A673 (cell line): ENCODE data around the gene AMACR. TPM values are rescaled to one million over a fixed set of nuclear protein-coding genes. Genes with fewer than 3 reads are reported as not detected.

ENCODE experiments used
- BruUV-seq: library from RNA; stranded (reverse); fragments of 400-500 nt; replicated peaks from 2 replicates; lab custom pipeline; 2021; lab: Mats Ljungman, UMichigan
- CTCF ChIA-PET: fragments of 300-600 bp; sonication (Branson Sonifier 250); formaldehyde crosslinking; loops from one replicate; lab custom pipeline; 2022; ENCODE audit warnings: antibody characterized with exemption; lab: Charles Lee
- POLR2A ChIA-PET: fragments of 300-600 bp; sonication (Branson Sonifier 250); formaldehyde crosslinking; loops from one replicate; lab custom pipeline; 2022; ENCODE audit warnings: antibody characterized with exemption; ENCODE audit not compliant: low non-redundant PET; lab: Charles Lee
- DNase-seq: peaks from one replicate; pipeline ENCODE4 v3.0.0-alpha.2; 2015; ENCODE audit warnings: low spot score
- H3K27ac ChIP-seq: fragments of 200-600 bp; sonication (generic); 2 replicates; pipeline ENCODE4 v1.5.1; 2016; ENCODE audit warnings: mixed run types, low read depth, mild to moderate bottlenecking, mixed read lengths, antibody characterized with exemption, low read length; ENCODE audit not compliant: poor library complexity, severe bottlenecking
- H3K27me3 ChIP-seq: fragments of 200-600 bp; sonication (generic); replicated peaks from 2 replicates; pipeline ENCODE4 v1.6.1; 2017; ENCODE audit warnings: mixed run types, low read depth, mild to moderate bottlenecking, mixed read lengths, antibody characterized with exemption, low read length; ENCODE audit not compliant: insufficient read depth, poor library complexity
- H3K36me3 ChIP-seq: fragments of 200-600 bp; sonication (generic); 2 replicates; pipeline ENCODE4 v1.6.1; 2016; ENCODE audit warnings: mixed run types, mild to moderate bottlenecking, mixed read lengths, antibody characterized with exemption, low read length; ENCODE audit not compliant: insufficient read depth, poor library complexity, severe bottlenecking
- H3K4me1 ChIP-seq: fragments of 200-600 bp; sonication (generic); 2 replicates; pipeline ENCODE4 v1.6.1; 2017; ENCODE audit warnings: mixed run types, mild to moderate bottlenecking, mixed read lengths, antibody characterized with exemption, low read length; ENCODE audit not compliant: insufficient read depth, poor library complexity, severe bottlenecking
- H3K4me3 ChIP-seq: fragments of 200-600 bp; sonication (generic); 2 replicates; pipeline ENCODE4 v1.5.1; 2016; ENCODE audit warnings: low read depth, mixed run types, mild to moderate bottlenecking, mixed read lengths, low read length; ENCODE audit not compliant: poor library complexity, severe bottlenecking
- H3K9me3 ChIP-seq: fragments of 200-600 bp; sonication (generic); 2 replicates; pipeline ENCODE4 v1.6.1; 2016; ENCODE audit warnings: mixed run types, low read depth, mild to moderate bottlenecking, mixed read lengths, antibody characterized with exemption, low read length; ENCODE audit not compliant: poor library complexity, severe bottlenecking
- EZH2 ChIP-seq: fragments of 200-600 bp; sonication (generic); IDR thresholded peaks from 2 replicates; pipeline ENCODE4 v1.6.1; 2017; ENCODE audit warnings: borderline replicate concordance, low read depth, mild to moderate bottlenecking, mixed read lengths, antibody characterized with exemption, low read length; ENCODE audit not compliant: poor library complexity, severe bottlenecking
- intact Hi-C: fragments of 100-400 bp; cut with micrococcal nuclease; formaldehyde crosslinking; loops from one replicate; pipeline ENCODE4 v1.10.0; 2022; ENCODE audit not compliant: unreplicated experiment
- total RNA-seq: library from RNA; stranded (reverse); gene quantifications from 2 replicates; pipeline ENCODE4 v1.2.3, GENCODE V29; 2021
- TF ChIP-seq, protein P1 (sequence below): fragments of 300-800, 200-600 bp; sonication (generic); conservative IDR thresholded peaks from 2 replicates; pipeline ENCODE4 v1.5.1; 2017; ENCODE audit warnings: low read depth, mild to moderate bottlenecking, antibody characterized with exemption, low read length, moderate library complexity, mixed read lengths

Gene AMACR
- total RNA-seq, 1 experiment from 2014 or later: 13.9 TPM

DNA sequence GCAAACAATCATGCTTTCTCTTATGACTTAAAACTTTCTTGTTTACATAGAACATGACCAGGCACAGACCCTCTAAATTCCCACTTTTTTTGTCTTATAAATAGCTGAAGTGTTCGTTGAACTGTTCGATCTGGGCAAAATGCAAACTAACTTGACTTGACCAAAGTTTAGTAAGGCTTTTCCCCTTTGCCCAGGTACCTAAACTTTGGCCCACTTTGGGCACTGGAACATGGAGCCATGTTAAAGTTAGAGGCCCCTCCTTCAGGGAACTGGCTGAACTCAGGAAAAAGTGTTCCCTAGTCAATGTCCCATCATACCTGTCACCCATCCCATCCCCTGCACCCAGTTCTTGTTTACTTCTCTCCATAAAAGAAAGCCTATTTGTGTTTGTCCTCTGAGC lies 9.4 kb upstream of the AMACR start:
- no peak for DNase-seq
- ChIA-PET CTCF (no interaction called here), POLR2A (no interaction called here)
- Histone ChIP-seq H3K27me3 (no peaks in the 10 kb centered on the region), H3K36me3 (no peaks in the 10 kb centered on the region), H3K4me3 (no peak overlapping the region), H3K27ac (no peak overlapping the region), H3K4me1 (no peaks in the 10 kb centered on the region), H3K9me3 (no peaks in the 10 kb centered on the region)
- intact Hi-C loops: loop anchor here (5.0 kb wide), 1 partner anchor 885 kb away; no protein-coding TSS in a partner anchor
- BruUV-seq: no TSS peak
- TF ChIP-seq EZH2: no peak
- TF ChIP-seq, protein P1, sequence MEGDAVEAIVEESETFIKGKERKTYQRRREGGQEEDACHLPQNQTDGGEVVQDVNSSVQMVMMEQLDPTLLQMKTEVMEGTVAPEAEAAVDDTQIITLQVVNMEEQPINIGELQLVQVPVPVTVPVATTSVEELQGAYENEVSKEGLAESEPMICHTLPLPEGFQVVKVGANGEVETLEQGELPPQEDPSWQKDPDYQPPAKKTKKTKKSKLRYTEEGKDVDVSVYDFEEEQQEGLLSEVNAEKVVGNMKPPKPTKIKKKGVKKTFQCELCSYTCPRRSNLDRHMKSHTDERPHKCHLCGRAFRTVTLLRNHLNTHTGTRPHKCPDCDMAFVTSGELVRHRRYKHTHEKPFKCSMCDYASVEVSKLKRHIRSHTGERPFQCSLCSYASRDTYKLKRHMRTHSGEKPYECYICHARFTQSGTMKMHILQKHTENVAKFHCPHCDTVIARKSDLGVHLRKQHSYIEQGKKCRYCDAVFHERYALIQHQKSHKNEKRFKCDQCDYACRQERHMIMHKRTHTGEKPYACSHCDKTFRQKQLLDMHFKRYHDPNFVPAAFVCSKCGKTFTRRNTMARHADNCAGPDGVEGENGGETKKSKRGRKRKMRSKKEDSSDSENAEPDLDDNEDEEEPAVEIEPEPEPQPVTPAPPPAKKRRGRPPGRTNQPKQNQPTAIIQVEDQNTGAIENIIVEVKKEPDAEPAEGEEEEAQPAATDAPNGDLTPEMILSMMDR: no peak

DNA sequence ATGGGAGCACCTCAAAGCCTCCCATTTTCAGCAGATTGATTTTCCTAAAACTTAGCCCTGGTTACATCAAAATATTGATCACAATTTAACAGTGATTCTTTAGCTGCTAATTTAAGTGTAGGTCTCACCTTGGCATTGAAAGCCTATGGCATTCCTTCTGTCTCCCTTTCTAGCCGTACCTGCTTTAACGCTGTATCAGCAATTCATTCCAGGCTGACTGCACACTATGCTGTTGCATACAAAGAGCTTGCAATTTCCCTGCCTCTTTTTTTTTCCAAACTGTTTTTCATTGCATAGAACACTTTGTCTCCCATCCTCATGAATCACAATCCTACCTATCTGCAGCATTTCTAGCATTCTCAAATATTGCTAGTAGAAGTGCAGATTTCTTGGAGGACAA lies 8.9 kb upstream of the AMACR start:
- ChIA-PET CTCF (no interaction called here), POLR2A (no interaction called here)
- BruUV-seq: no TSS peak
- H3K9me3 ChIP-seq: no peaks in the 10 kb centered on the region
- no peaks in the 10 kb centered on the region for H3K27me3 ChIP-seq
- TF ChIP-seq, protein P1: no peak
- TF ChIP-seq EZH2: no peak
- no peak for DNase-seq
- intact Hi-C loops: loop anchor here (5.0 kb wide), 1 partner anchor 886 kb away; no protein-coding TSS in a partner anchor
- H3K36me3 ChIP-seq: no peaks in the 10 kb centered on the region
- no peak overlapping the region for H3K27ac ChIP-seq
- H3K4me1 ChIP-seq: no peaks in the 10 kb centered on the region
- no peak overlapping the region for H3K4me3 ChIP-seq

- no peaks in the 10 kb centered on the region for H3K27me3 ChIP-seq
- H3K4me1 ChIP-seq: no peaks in the 10 kb centered on the region
- H3K36me3 ChIP-seq: no peaks in the 10 kb centered on the region
- no peak overlapping the region for H3K4me3 ChIP-seq
- no peak overlapping the region for H3K27ac ChIP-seq
- no peak for DNase-seq
- no peaks in the 10 kb centered on the region for H3K9me3 ChIP-seq
- no TSS peak for BruUV-seq
- ChIA-PET POLR2A (no interaction called here), CTCF (no interaction called here)
- no peak for TF ChIP-seq EZH2
- TF ChIP-seq, protein P1: no peak
- intact Hi-C loops: loop anchor here (5.0 kb wide), 1 partner anchor 886 kb away; no protein-coding TSS in a partner anchor
Observed at GRCh38 chr5:34016222-34016621, 8.4 kb upstream of the AMACR start.
